KOPT-K1 (cell line): Measurements from ENCODE around the gene GALNT13.

Experiments
- H3K27ac ChIP-seq: fragments of 200-600 bp; sonication (generic); 2 replicates; pipeline ENCODE4 v1.5.1; 2016; ENCODE audit warnings: antibody characterized with exemption, mild to moderate bottlenecking, low read depth, low read length; ENCODE audit not compliant: poor library complexity, severe bottlenecking
- H3K36me3 ChIP-seq: fragments of 200-600 bp; sonication (generic); 2 replicates; pipeline ENCODE4 v1.5.1; 2017; ENCODE audit warnings: antibody characterized with exemption, mild to moderate bottlenecking, low read length, moderate library complexity; ENCODE audit not compliant: insufficient read depth
- H3K9me3 ChIP-seq: fragments of 200-600 bp; sonication (generic); 2 replicates; pipeline ENCODE4 v1.5.1; 2017; ENCODE audit warnings: antibody characterized with exemption, low read length, mild to moderate bottlenecking; ENCODE audit not compliant: insufficient read depth, poor library complexity, severe bottlenecking

Gene GALNT13

DNA sequence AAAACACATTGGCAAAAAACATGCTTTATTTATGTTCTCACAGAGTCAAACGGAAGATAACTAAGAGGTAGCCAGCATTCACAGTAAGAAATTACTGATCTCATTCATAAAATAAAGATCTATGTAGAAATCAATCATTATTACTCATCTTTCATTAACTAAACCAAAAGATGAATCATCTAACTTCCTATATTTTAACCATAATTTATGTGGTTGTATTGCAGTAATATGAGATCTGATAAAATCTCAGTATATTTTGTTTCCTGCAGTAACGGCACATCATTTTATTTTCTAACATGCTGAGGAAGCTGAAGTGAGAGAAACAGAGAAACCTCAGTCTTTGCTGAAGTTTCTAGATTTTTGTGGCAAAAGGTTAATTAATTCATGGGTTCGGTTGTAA is 375.8 kb downstream of the GALNT13 start:
- no peaks in the 10 kb centered on the region for H3K36me3 ChIP-seq
- no peak overlapping the region for H3K27ac ChIP-seq
- no peaks in the 10 kb centered on the region for H3K9me3 ChIP-seq

DNA sequence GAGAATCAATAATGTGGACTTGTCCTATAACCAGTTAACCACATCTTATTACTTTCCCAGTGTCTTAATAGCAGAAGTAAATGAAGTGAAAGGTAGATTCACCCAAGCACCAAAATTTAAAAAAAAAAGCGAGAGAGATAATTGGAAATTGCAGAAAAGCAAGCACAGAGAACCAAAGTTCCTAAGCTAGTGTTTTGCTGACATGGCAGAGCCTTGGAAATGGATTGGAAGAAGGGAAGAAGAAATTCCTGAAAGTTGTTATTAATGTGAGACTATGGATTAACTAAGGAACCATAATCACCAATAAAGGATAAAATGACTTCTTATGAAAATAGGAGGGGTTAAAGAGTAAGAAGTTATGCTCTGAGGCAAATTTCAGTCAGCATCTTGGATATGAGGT is 384.4 kb downstream of the GALNT13 start:
- Histone ChIP-seq H3K9me3 (no peaks in the 10 kb centered on the region), H3K36me3 (no peaks in the 10 kb centered on the region), H3K27ac (no peak overlapping the region)

- Histone ChIP-seq H3K9me3 (no peaks in the 10 kb centered on the region), H3K27ac (no peak overlapping the region), H3K36me3 (no peaks in the 10 kb centered on the region)
Observed at GRCh38 chr2:154259030-154259429, 387.3 kb downstream of the GALNT13 start.

DNA sequence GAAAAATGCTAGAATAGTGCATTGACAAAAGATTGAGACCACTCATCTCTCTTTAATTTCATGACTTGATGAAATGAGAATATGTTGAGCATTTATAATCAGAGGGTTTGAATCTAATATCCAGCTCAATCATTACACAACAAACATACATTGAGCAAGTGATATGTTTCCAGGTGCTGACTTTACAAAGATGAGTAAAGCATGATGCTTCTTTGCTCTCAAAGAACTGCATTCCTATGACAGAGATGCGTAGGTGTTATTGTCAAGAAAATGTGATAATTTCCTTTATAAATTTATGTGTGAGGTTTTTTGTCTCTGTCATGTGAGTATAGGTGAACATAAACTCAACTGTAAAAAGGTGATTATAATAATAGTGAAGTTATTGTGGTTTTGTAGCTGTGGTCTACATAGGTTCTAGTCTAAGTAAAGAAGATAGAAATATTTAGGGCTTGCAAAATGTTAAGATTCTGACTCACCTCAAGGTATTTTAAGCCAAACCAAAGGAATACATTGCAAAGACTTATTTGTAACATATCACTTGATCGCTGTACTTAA is 389.8 kb downstream of the GALNT13 start:
- Histone ChIP-seq H3K36me3 (no peaks in the 10 kb centered on the region), H3K9me3 (no peaks in the 10 kb centered on the region), H3K27ac (no peak overlapping the region)

DNA sequence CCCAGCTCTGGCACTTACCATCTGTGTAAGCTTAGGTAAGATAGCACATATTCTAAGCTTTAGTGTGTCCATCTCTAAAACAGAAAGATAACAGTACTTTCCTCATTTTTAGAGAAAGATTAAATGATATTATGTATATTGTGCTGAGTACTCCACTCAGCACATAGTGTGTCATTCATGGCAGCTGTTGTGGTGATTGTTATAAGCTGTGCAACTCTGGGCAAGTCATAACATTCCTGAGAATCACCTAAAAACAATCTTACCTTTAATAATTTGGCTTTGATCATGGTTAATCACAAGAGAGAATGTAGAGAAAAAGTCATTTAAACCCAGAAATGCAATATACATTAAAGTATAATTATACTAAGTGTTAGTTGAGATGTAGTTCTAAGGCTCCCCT is 391.5 kb downstream of the GALNT13 start:
- Histone ChIP-seq H3K27ac (no peak overlapping the region), H3K9me3 (no peaks in the 10 kb centered on the region), H3K36me3 (no peaks in the 10 kb centered on the region)

GRCh38 chr2:154264024-154264423 is 392.3 kb downstream of the GALNT13 start:
- Histone ChIP-seq H3K9me3 (no peaks in the 10 kb centered on the region), H3K36me3 (no peaks in the 10 kb centered on the region), H3K27ac (no peak overlapping the region)

- no peak overlapping the region for H3K27ac ChIP-seq
- no peaks in the 10 kb centered on the region for H3K9me3 ChIP-seq
- no peaks in the 10 kb centered on the region for H3K36me3 ChIP-seq
Observed at GRCh38 chr2:154267983-154268382, 396.3 kb downstream of the GALNT13 start.

GRCh38 chr2:154280543-154280942 is 408.8 kb downstream of the GALNT13 start:
- Histone ChIP-seq H3K9me3 (no peaks in the 10 kb centered on the region), H3K36me3 (no peaks in the 10 kb centered on the region), H3K27ac (no peak overlapping the region)

GRCh38 chr2:154289870-154290269 is 418.1 kb downstream of the GALNT13 start:
- Histone ChIP-seq H3K9me3 (peaks cover 4% of the 10 kb centered on the region), H3K27ac (no peak overlapping the region), H3K36me3 (no peaks in the 10 kb centered on the region)

DNA sequence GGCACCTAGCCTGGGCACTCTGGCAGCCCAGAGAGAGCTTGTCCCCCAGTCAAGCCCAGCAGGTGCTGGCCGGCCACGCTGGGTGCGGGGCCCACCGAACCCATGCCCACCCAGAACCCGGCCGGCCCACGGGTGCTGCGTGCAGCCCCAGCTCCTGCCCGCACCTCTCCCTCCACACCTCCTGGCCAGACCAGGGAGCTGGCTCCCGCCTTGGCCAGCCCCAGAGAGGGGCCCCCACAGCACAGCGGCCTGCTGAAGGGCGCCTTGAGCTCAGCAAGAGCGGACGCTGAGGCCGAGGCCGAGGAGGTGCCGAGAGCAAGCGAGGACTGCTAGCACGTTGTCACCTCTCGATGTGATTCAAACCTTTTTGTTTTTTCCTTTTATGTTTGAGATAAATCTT is 419.8 kb downstream of the GALNT13 start:
- Histone ChIP-seq H3K36me3 (no peaks in the 10 kb centered on the region), H3K9me3 (peaks cover 4% of the 10 kb centered on the region), H3K27ac (no peak overlapping the region)

DNA sequence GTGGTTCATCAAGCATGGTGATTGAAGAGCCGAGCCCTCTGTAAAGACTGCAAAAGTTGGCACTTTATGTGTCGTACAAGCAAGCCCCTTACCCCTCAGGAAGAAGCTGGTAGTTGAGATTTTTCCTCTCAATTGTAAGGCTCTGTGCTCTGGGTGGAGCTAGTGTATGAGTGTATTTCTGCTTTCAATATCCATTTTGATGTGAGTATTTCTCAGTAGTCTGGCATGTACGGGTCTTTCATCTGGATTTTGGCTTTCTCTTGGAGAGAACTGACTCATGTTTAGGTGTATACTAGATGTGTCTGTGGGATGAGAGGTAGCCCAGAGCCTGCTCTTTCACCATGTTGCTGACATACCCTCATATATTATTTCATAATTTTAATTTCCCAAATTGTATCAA is 420.2 kb downstream of the GALNT13 start:
- no peak overlapping the region for H3K27ac ChIP-seq
- peaks cover 4% of the 10 kb centered on the region for H3K9me3 ChIP-seq
- no peaks in the 10 kb centered on the region for H3K36me3 ChIP-seq

DNA sequence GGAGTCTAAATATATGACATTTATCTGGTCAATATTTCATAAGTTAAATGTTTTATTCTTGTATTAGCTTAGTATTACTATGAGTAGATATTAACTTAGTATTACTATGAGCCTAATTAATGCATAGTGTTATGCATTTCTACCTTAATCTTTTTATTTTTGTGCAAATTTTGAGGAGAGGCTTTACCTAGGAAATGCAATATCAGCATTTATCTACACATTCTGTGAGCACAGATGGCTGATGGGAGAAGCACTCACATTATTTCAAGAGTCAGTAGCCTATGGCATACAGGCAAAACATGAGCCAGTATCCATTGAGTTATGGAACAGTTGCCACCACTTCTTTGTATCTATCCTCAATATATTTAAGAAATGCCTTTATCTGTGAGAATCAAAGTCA is 422.1 kb downstream of the GALNT13 start:
- Histone ChIP-seq H3K36me3 (no peaks in the 10 kb centered on the region), H3K27ac (no peak overlapping the region), H3K9me3 (peaks cover 4% of the 10 kb centered on the region)

- Histone ChIP-seq H3K27ac (no peak overlapping the region), H3K36me3 (no peaks in the 10 kb centered on the region), H3K9me3 (no peaks in the 10 kb centered on the region)
Observed at GRCh38 chr2:154306266-154306970, 434.7 kb downstream of the GALNT13 start.

DNA sequence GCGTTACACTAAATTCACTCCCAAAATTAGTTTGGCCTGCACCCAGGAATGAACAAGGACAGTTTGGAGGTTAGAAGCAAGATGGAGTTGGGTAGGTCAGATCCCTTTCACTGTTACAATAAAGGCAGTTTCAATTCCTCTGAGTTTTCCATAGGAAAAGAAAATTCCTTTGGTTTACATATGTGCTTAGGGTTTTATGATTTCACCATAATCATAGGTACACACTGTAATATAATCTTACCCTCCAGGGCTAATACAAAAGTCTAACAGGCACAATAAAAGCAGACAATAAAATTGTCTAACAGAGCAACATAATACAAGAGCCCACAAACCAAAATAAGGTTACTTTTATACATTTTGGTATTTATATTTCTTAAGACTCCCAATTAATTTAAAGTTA is 435.3 kb downstream of the GALNT13 start:
- no peaks in the 10 kb centered on the region for H3K9me3 ChIP-seq
- no peak overlapping the region for H3K27ac ChIP-seq
- H3K36me3 ChIP-seq = no peaks in the 10 kb centered on the region

DNA sequence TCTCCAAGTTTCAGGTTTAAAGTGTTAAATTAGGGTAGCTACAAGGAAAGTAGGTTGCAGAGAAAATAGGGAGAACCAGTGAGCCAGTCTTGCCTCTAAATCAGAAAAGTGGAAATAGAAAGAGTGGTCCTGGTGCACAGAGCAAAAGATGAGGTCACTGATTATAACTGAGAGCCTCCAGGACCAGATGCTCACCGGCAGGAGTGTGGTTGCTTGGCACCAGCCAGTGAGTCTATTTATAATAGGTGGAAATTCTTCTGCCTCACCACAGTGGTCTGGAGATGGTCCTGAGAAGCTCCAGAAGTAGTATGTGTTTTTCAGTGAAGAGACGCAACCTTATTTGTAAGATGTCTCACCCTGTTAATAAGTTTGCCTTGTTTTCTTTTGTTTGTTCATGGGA is 452.9 kb downstream of the GALNT13 start:
- H3K36me3 ChIP-seq = no peaks in the 10 kb centered on the region
- no peaks in the 10 kb centered on the region for H3K9me3 ChIP-seq
- no peak overlapping the region for H3K27ac ChIP-seq

- Histone ChIP-seq H3K27ac (no peak overlapping the region), H3K36me3 (no peaks in the 10 kb centered on the region)
Observed at GRCh38 chr2:154329510-154329909, 457.8 kb downstream of the GALNT13 start.

More at GRCh38 chr2:154329510-154329909, 457.8 kb downstream of the GALNT13 start:
- no peaks in the 10 kb centered on the region for H3K9me3 ChIP-seq
